GM23248 (cell line): ENCODE data around the gene ORM2.

Experiments used
- EZH2 ChIP-seq: fragments of 200-600 bp; sonication (generic); IDR thresholded peaks from 2 replicates; pipeline ENCODE4 v1.6.1; 2018; ENCODE audit warnings: antibody characterized with exemption, mild to moderate bottlenecking; ENCODE audit not compliant: insufficient read depth, poor library complexity, severe bottlenecking
- EZH2phosphoT487 ChIP-seq: fragments of 200-600 bp; sonication (generic); IDR thresholded peaks from 2 replicates; pipeline ENCODE4 v1.6.1; 2018; ENCODE audit warnings: antibody characterized with exemption, moderate library complexity, mild to moderate bottlenecking, low read depth; ENCODE audit not compliant: insufficient read depth

GRCh38 chr9:114359801-114360200, 30.1 kb downstream of the ORM2 start:
- TF ChIP-seq EZH2phosphoT487 (no peak), EZH2 (no peak)
